Neutrophil (primary cell): ENCODE results near the gene DCLRE1B.

Experiments used
- H3K27ac ChIP-seq: fragments of 200-600 bp; sonication (generic); 2 replicates; pipeline ENCODE4 v1.5.1; 2016; ENCODE audit warnings: mild to moderate bottlenecking, moderate library complexity
- H3K27me3 ChIP-seq: fragments of 200-600 bp; sonication (generic); 2 replicates; pipeline ENCODE4 v1.6.0; 2016; ENCODE audit warnings: mild to moderate bottlenecking
- H3K36me3 ChIP-seq: fragments of 200-600 bp; sonication (generic); 2 replicates; pipeline ENCODE4 v1.5.1; 2017
- H3K4me1 ChIP-seq, 2 experiments: fragments of 200-600 bp in 1 of 2; sonication (generic) in 1 of 2; 1 replicate in 1 of 2; 2 replicates in 1 of 2; pipeline versions ENCODE4 v1.5.1 to v1.6.1; 2013 to 2016; ENCODE audit warnings: low read depth in 1 of 2, low read length in 1 of 2, mild to moderate bottlenecking in 1 of 2, moderate library complexity in 1 of 2; ENCODE audit not compliant: control insufficient read depth in 1 of 2, insufficient read depth in 1 of 2
- H3K4me3 ChIP-seq, 2 experiments: fragments of 200-600 bp in 1 of 2; sonication (generic) in 1 of 2; 1 replicate in 1 of 2; 2 replicates in 1 of 2; pipeline ENCODE4 v1.5.1; 2013 to 2016; ENCODE audit warnings: low read depth in 1 of 2, low read length in 1 of 2, mild to moderate bottlenecking in 1 of 2, moderate library complexity in 1 of 2
- H3K9me3 ChIP-seq: fragments of 200-600 bp; sonication (generic); 2 replicates; pipeline ENCODE4 v1.5.1; 2016
- TF ChIP-seq, protein P1 (sequence below): fragments of 200-600 bp; sonication (generic); IDR thresholded peaks from 2 replicates; pipeline ENCODE4 v1.5.1; 2016; ENCODE audit warnings: antibody characterized with exemption

Gene DCLRE1B

DNA sequence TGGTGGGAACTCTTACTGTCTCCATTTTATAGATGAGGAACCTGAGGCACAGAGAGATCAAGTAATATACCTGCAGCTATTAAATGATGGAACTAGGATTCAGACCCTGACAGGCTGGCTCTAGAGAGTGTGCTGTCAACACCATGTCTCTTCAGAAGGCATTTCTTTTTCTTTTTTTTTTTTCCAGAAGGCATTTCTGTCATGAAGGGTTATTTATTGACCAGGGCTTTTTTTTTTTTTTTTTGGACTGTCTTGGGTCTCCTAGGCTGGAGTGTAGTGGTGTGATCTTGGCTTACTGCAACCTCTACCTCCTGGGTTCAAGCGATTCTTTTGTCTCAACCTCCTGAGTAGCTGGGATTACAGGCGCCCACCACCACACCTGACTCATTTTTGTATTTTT, 46.6 kb downstream of the DCLRE1B start:
- TF ChIP-seq, protein P1, sequence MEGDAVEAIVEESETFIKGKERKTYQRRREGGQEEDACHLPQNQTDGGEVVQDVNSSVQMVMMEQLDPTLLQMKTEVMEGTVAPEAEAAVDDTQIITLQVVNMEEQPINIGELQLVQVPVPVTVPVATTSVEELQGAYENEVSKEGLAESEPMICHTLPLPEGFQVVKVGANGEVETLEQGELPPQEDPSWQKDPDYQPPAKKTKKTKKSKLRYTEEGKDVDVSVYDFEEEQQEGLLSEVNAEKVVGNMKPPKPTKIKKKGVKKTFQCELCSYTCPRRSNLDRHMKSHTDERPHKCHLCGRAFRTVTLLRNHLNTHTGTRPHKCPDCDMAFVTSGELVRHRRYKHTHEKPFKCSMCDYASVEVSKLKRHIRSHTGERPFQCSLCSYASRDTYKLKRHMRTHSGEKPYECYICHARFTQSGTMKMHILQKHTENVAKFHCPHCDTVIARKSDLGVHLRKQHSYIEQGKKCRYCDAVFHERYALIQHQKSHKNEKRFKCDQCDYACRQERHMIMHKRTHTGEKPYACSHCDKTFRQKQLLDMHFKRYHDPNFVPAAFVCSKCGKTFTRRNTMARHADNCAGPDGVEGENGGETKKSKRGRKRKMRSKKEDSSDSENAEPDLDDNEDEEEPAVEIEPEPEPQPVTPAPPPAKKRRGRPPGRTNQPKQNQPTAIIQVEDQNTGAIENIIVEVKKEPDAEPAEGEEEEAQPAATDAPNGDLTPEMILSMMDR = no peak
- Histone ChIP-seq H3K4me1 (peaks cover 23 to 24% of the 10 kb centered on the region in 2 experiments), H3K36me3 (peaks cover 29% of the 10 kb centered on the region), H3K27me3 (no peaks in the 10 kb centered on the region), H3K27ac (no peak overlapping the region), H3K4me3 (no peak overlapping the region), H3K9me3 (no peaks in the 10 kb centered on the region)

DNA sequence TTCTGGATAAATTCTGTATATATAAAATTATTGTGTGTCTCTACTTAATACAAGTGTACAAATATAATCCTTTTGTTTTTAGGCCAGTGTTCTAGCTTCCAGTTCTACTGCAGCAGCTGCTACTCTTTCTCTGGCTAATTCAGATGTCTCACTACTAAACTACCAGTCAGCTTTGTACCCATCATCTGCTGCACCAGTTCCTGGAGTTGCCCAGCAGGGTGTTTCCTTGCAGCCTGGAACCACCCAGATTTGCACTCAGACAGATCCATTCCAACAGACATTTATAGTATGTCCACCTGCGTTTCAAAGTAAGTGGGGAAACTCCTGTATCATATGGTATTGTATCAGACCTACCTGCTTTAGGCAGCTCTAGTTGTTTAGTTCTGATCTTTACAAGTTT, 52.9 kb downstream of the DCLRE1B start:
- Histone ChIP-seq H3K4me1 (no peaks in the 10 kb centered on the region), H3K27ac (no peak overlapping the region), H3K36me3 (peaks cover 90% of the 10 kb centered on the region), H3K9me3 (no peaks in the 10 kb centered on the region), H3K4me3 (no peak overlapping the region), H3K27me3 (no peaks in the 10 kb centered on the region)
- TF ChIP-seq, protein P1 = no peak

DNA sequence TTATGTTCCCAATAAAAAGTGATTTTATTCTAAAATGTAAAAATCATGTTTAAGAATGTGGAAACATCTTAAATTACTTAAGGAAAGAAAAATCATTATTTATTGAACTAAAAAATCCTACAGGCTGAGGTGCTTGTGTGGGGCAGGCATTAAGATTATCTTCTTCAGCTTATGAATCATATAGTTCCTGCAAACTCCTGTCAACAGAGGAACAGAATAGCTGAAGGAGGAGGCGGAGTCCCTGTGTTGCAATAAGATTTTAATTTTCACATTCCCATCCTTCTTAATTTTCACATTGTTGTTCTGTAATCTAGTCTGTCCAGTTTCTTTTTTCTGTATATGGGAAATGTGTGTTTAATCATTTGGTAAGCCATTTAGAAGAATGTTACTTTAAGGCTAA, 53.6 kb downstream of the DCLRE1B start:
- no peaks in the 10 kb centered on the region for H3K9me3 ChIP-seq
- no peaks in the 10 kb centered on the region for H3K27me3 ChIP-seq
- H3K4me3 ChIP-seq = no peak overlapping the region
- no peak overlapping the region for H3K27ac ChIP-seq
- peaks cover 97% of the 10 kb centered on the region for H3K36me3 ChIP-seq
- TF ChIP-seq, protein P1 = no peak
- H3K4me1 ChIP-seq = no peaks in the 10 kb centered on the region

DNA sequence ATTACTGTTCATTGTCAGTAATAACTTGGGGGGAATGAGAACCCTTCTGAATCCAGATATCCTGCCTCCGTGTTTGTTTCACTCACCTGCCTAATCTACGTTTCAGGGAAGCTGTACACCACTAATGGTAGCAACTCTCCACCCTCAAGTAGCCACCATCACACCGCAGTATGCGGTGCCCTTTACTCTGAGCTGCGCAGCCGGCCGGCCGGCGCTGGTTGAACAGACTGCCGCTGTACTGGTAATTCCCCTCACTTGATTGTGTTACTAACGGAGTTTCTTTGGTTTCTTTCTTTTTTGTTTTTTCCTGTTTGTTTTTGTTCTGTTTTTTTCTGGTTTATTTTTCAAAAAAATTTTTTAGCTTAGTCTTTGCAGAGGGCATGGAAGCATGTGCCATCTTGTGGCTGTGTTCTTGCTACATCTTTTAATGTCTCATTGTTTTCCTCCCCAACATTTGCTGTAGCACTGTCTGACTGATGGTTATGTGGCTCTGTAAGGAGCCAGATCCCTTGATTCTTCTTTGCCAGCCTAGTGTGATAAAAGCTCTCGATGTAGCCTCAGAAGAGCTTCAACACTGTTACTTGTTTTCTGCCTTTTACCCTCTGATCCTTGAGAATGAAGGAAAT, 58.3 kb downstream of the DCLRE1B start:
- H3K36me3 ChIP-seq = peaks cover 99% of the 10 kb centered on the region
- H3K9me3 ChIP-seq = no peaks in the 10 kb centered on the region
- H3K4me1 ChIP-seq = no peaks in the 10 kb centered on the region

More for the DNA sequence above, 58.3 kb downstream of the DCLRE1B start:
- no peaks in the 10 kb centered on the region for H3K27me3 ChIP-seq
- H3K27ac ChIP-seq = no peak overlapping the region
- H3K4me3 ChIP-seq = no peak overlapping the region
- TF ChIP-seq, protein P1 = no peak
